A549 treated with DMSO at 1 μM for 4 hours (cell line): ENCODE results near the gene MRI1. TPM values are rescaled to one million over a fixed set of nuclear protein-coding genes. Genes with fewer than 3 reads are reported as not detected.

Experiments
- total RNA-seq: library from RNA; stranded (reverse); fragments of 200-300 nt; extraction: Qiagen RNA extraction; gene quantifications from 5 replicates; pipeline ENCODE4 v1.2.3, GENCODE V29; 2022; ENCODE audit warnings: low read depth

Gene MRI1
- 9.1 to 17.5 TPM (median 15.4 TPM) in 5 replicates for total RNA-seq

DNA sequence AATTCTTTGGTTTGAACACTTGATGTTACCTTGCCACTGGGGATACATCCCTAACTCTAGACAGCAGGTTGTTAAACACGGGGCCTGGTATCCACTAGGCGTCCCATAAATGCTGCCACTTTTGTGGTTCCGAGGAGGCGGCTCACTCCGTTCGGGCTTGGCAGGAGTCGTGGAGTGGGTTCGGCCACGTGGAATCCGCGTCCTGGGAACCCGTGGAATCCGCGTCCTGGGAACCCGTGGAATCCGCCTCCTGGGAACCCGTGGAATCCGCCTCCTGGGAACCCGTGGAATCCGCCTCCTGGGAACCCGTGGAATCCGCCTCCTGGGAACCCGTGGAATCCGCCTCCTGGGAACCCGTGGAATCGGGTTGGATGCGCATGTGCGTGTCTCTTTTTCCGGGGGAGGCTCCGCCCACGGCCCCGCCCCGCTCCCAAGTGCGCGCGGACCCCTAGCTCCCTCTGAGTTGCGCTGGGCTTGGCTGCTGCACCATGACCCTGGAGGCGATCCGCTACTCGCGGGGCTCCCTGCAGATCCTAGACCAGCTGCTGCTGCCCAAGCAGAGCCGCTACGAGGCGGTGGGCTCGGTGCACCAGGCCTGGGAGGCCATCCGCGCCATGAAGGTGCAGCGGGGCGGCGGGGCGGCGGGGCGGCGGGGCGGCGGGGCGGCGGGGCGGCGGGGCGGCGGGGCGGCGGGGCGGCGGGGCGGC lies at the start of gene MRI1:
MRI1 (plus strand) TSS at position 422 of the 707 bp plus-strand sequence; CDS start at position 489, 67 bp downstream.

GRCh38 chr19:13774217-13775191 lies 10.2 kb downstream of the MRI1 start, which contains the start of gene C19orf53:
Gene C19orf53 (plus strand): TSS chr19:13774456. CDS start chr19:13774478, 22 bp downstream.

DNA sequence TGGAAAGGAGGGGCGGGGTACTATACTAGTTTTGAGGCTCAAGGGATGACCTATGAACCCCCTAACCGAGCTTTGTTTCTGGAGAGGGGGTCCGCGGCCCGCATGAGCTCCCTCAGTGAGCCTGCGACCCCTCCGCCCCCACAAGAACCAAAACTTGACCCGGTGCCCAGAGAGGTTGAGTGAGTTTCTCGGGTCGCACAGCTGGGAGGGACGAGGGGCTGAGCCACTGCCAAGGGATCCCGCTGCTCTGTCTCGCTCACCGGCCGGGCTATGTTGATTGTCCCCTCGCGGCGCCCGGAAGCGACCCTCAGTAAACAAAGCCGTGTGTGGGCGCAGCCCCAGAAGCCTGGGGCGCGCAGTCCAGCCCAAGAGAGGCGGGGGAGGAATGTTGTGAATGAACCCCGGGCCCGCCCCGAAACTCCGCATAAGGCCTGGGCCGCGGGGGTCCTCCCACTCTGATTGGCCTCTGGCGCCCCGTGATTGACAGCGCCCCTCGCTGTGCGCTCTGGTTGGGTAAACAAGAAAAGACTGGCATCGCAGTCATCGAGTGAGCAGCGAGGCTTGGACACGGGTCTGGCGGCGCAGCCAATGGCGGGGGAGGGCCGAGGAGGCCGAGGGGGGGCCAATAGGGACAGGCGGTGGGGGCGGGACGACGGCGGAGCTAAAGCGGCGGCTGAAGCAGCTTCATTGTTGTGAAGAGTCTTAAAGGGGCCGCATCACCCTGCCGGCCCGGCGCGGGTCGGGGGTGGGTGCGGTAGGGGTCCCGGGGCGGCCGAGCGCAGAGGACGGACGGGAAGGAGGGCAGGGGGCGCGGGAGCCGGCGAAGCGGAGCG lies 30.7 kb downstream of the MRI1 start, which contains the start of gene ZSWIM4:
ZSWIM4 (plus strand) TSS at position 687 of the 833 bp plus-strand sequence. CDS start 206 bp downstream, outside the sequence.

Other genes starting within 250 kb of the MRI1 start
- gene C19orf53, start 9.9 kb downstream of the MRI1 start, total RNA-seq, result 145 to 201 TPM (median 198 TPM) in 5 replicates
- 6.9 to 11.1 TPM (median 10.6 TPM) in 5 replicates for gene ZSWIM4, start 30.9 kb downstream of the MRI1 start, total RNA-seq
- 2.8 to 4.3 TPM (median 3.3 TPM) in 5 replicates for gene NANOS3, start 112.6 kb downstream of the MRI1 start, total RNA-seq
- 0.27 to 0.42 TPM (median 0.32 TPM) in 4 of 5 replicates, not detected in the other for gene BRME1, start 141.6 kb downstream of the MRI1 start, total RNA-seq
- gene CC2D1A, start 141.7 kb downstream of the MRI1 start, total RNA-seq, result 7.5 to 12.5 TPM (median 10.5 TPM) in 5 replicates
- 1.0 to 1.5 TPM (median 1.4 TPM) in 5 replicates for gene PODNL1, start 173.9 kb downstream of the MRI1 start, total RNA-seq
- 18.0 to 22.4 TPM (median 18.5 TPM) in 5 replicates for gene DCAF15, start 188.0 kb downstream of the MRI1 start, total RNA-seq
- gene RFX1, start 241.8 kb downstream of the MRI1 start, total RNA-seq, result 4.2 to 7.2 TPM (median 5.7 TPM) in 5 replicates